ENCODE measurements around the gene SULT1E1.
"Not testable (repeated sequence)": the region's sequence is repeated elsewhere in the genome, so short reads cannot be mapped to it uniquely, and the experiment has no call there.

SULT1E1 gene

GRCh38 chr4:69838977-69839376, 21.0 kb downstream of the SULT1E1 start:
- no peak for FAIRE-seq

GRCh38 chr4:69836287-69836686, 23.7 kb downstream of the SULT1E1 start:
- FAIRE-seq, result no peak

DNA sequence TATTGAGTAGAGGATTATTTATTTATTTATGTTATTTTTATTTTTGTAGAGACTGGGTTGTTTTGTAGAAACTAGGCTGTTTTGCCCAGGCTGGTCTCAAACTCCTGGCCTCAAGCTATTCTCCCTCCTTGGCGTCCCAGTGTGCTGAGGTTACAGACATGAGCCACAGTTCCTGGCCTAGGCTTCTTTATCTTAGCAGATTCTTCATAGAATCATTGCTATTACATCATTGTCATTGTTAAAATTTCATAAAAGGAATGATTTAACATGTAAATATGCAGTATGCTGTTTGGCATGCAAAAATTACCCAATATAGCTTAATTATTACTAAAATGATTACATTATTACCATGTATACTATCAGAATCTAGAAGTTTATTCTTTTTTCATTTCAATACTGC, 24.2 kb downstream of the SULT1E1 start:
- FAIRE-seq, result no peak

- no peak for FAIRE-seq
Measured at GRCh38 chr4:69833251-69833650, 26.7 kb downstream of the SULT1E1 start.

GRCh38 chr4:69832326-69833030, 27.5 kb downstream of the SULT1E1 start:
- no peak for FAIRE-seq

- FAIRE-seq, result no peak
Measured at GRCh38 chr4:69831646-69832325, 28.2 kb downstream of the SULT1E1 start.

GRCh38 chr4:69831270-69831627, 28.7 kb downstream of the SULT1E1 start:
- no peak for FAIRE-seq

- no peak for FAIRE-seq
Measured at GRCh38 chr4:69830560-69831269, 29.2 kb downstream of the SULT1E1 start.

DNA sequence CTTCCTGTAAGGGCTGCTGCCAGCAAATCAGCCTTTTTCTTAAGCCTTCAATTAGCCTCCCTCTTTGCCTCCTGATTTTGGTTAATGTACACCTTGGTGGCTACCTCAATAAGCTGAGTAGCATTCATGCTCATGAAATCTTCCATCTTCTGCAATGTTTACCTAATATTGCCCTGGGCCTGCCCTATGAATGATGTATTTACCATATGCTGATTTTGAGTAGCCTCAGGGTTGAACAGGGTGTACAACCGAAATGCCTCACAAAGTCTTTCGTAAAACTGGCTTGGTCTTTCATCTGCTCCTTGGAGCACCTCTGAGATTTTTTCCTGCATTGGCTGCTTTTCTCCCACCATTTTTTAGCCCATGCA, 29.8 kb downstream of the SULT1E1 start:
- FAIRE-seq, result no peak

DNA sequence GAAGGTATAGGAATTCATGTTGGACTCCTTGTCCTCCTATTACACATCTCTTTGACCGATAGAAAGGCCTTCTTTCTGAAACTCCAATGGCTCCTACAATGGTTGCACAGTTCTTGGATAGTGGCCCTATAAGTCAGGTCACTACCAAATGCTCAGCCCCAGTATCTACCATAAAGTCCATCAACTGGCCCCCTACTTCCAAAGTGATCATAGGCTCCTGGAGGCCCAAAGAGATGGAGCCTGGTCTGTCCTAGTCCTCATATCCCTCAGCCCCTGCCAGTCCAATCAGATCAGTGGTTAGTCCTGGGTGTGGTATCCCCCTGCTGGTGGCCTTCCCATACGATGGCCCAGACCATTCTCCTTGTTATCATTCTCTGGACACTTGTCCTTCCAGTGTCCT, 30.3 kb downstream of the SULT1E1 start:
- no peak for FAIRE-seq

GRCh38 chr4:69828828-69829227, 31.1 kb downstream of the SULT1E1 start:
- FAIRE-seq, result no peak

- FAIRE-seq, result not testable (repeated sequence)
Measured at GRCh38 chr4:69825056-69825455, 34.9 kb downstream of the SULT1E1 start.

- no peak for FAIRE-seq
Measured at GRCh38 chr4:69823481-69824186, 36.3 kb downstream of the SULT1E1 start.

DNA sequence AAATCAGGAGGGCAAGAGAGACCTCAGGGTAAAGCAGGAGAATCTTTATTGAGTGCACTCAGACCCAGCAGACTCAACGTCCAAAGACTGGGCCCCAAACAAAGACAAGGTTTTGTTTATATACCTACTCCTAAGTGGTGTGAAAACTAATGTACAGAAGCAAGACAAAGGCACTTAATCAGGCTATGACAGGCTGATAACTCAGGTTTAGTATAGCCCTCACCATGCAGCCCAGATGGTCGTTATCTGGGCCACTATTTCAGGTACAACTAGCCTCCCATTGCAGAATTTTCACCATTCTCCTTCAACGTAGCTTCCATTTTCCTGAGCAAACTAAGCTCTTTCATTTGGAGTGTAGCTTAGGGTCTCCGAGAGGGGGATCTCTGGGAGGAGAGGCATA, 36.9 kb downstream of the SULT1E1 start:
- FAIRE-seq, result no peak

GRCh38 chr4:69822198-69822597, 37.7 kb downstream of the SULT1E1 start:
- FAIRE-seq, result no peak

GRCh38 chr4:69818060-69818639, 41.8 kb downstream of the SULT1E1 start:
- FAIRE-seq, result no peak

- no peak for FAIRE-seq
Measured at GRCh38 chr4:69816236-69816635, 43.7 kb downstream of the SULT1E1 start.

GRCh38 chr4:69813628-69814027, 46.3 kb downstream of the SULT1E1 start:
- no peak for FAIRE-seq

DNA sequence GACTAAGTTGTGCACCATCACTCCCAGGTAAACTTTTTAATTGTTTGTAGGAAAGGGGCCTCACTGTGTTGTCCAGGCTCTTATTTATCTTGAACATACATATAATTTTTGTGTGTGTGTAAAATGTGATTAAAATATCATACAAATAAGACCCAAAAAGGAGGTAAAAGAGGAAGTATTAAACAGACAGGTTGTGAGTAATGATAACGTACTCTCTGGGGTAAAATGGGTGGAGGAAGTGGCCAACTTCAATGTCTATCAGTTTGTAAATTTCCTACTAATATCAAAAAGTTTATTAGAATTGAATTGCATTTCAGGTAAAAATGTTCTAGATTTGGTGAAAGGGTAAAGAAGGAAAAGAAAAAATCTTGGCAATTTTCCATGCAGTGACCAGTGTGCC, 48.8 kb downstream of the SULT1E1 start:
- FAIRE-seq, result no peak

DNA sequence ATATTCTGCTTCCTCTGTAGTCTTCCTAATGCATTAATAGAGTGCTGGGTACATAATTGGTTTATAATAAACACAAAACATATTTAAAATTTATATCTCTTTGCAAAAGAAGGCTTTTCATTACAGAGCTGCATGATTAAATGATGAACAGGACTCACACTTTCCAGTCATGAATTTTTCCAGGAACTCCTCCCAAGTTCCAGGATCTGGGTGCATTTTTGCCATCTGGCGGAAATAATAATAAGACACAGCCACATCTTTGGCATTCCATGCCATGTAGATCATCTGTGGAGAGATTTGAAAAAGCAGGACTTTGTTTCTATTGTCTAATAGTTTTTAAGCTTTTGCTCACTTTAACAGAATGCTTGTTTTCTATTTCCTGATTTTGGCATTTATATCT, 59.3 kb downstream of the SULT1E1 start:
- no peak for FAIRE-seq

- no peak for FAIRE-seq
Measured at GRCh38 chr4:69799337-69799736, 60.6 kb downstream of the SULT1E1 start.

DNA sequence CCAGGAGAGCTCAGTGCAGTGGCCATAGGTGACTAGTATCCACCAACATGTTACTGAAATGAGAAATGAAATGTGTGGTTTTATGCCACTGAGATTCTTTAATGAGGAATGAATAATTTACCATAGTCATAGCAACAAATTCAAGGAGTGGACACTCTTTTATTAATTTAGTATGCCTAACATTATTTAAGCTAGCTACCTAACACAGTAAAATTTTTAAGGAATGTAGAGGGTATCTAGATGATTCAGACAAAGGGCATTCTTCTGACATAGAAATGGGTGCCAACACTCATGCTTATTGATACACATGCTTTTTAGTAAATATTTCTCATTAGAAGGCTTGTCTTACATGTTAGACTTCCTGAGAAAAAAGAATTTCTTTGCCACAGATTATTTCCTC, 66.2 kb downstream of the SULT1E1 start:
- FAIRE-seq, result no peak
